HepG2 (cell line): ENCODE results near the gene CCDC83. TPM values are rescaled to one million over a fixed set of nuclear protein-coding genes. Genes with fewer than 3 reads are reported as not detected.

Source experiments
- ATAC-seq: fragments of 200-7000 bp; cut with Tn5 transposase; 3 replicates; pipeline ENCODE4 v1.9.1; 2020; ENCODE audit warnings: mild to moderate bottlenecking, moderate library complexity
- BruUV-seq: library from RNA; stranded (reverse); fragments of 400-500 nt; replicated peaks from 2 replicates; lab custom pipeline; 2021; lab: Mats Ljungman, UMichigan
- CTCF ChIA-PET: fragments of 300-600 bp; formaldehyde crosslinking; extraction: SDS; loops from one replicate; lab custom pipeline; 2021; ENCODE audit warnings: low total read pairs, inconsistent platforms, low intra/inter-chr PET ratio; lab: Yijun Ruan, JAX
- POLR2A ChIA-PET: fragments of 350-600 bp; sonication (Branson Sonifier 250); formaldehyde crosslinking; loops from one replicate; lab custom pipeline; 2020; ENCODE audit warnings: antibody characterized with exemption, inconsistent platforms; lab: Yijun Ruan, JAX
- DNase-seq: peaks from one replicate; pipeline ENCODE4 v3.0.0-alpha.2; 2015; ENCODE audit warnings: low spot score
- FAIRE-seq: peaks from 3 replicates; lab custom pipeline; 2011; peaks lifted over from hg19 to GRCh38; lab: Jason Lieb, UNC
- H2AFZ ChIP-seq: one replicate; pipeline ENCODE4 v1.6.1; 2011; ENCODE audit warnings: low read length, inconsistent platforms
- H3K27ac ChIP-seq: fragments of 300-600 bp; 3 replicates; pipeline ENCODE4 v1.8.0; 2011; ENCODE audit warnings: mixed run types, mild to moderate bottlenecking, mixed read lengths, low read length, inconsistent platforms; ENCODE audit not compliant: insufficient read depth; ENCODE audit errors: extremely low read length
- H3K27me3 ChIP-seq, 2 experiments: fragments of 200-600 bp in 1 of 2; 2 replicates in 1 of 2; 3 replicates in 1 of 2; pipeline versions ENCODE4 v1.6.0 to v1.8.0; 2011; ENCODE audit warnings: low read length in 2 of 2, mild to moderate bottlenecking in 2 of 2, moderate library complexity in 2 of 2, inconsistent platforms in 1 of 2; ENCODE audit not compliant: insufficient read depth in 2 of 2, control insufficient read depth in 1 of 2
- H3K36me3 ChIP-seq, 2 experiments: fragments of 200-600 bp in 1 of 2; replicated peaks in 1 of 2; 2 replicates in 1 of 2; 3 replicates in 1 of 2; pipeline versions ENCODE4 v1.5.1 to v1.8.0; 2011; ENCODE audit warnings: low read length in 2 of 2, inconsistent platforms in 1 of 2; ENCODE audit not compliant: insufficient read depth in 2 of 2, control insufficient read depth in 1 of 2
- H3K4me1 ChIP-seq: 2 replicates; pipeline ENCODE4 v1.5.1; 2012; ENCODE audit warnings: low read length, inconsistent platforms; ENCODE audit not compliant: insufficient read depth
- H3K4me2 ChIP-seq: 2 replicates; pipeline ENCODE4 v1.6.0; 2011; ENCODE audit warnings: low read depth, low read length, inconsistent platforms
- H3K4me3 ChIP-seq, 3 experiments: fragments of 200-600 bp in 1 of 3; sonication (generic), shearing (Covaris generic) in 1 of 3; replicated peaks in 1 of 3; 2 replicates each; pipeline ENCODE4 v1.5.1; 2011 to 2016; ENCODE audit warnings: low read length in 3 of 3, inconsistent platforms in 2 of 3, low read depth in 2 of 3, mild to moderate bottlenecking in 2 of 3, control low read depth in 1 of 3, mixed read lengths in 1 of 3; ENCODE audit not compliant: insufficient read depth in 1 of 3
- H3K79me2 ChIP-seq: one replicate; pipeline ENCODE4 v1.6.1; 2011; ENCODE audit warnings: low read length, inconsistent platforms; ENCODE audit not compliant: insufficient read depth
- H3K9ac ChIP-seq: 2 replicates; pipeline ENCODE4 v1.6.0; 2011; ENCODE audit warnings: mild to moderate bottlenecking, low read depth, low read length, inconsistent platforms; ENCODE audit not compliant: insufficient read depth
- H3K9me3 ChIP-seq: 2 replicates; pipeline ENCODE4 v1.5.1; 2012; ENCODE audit warnings: mild to moderate bottlenecking, low read length
- H4K20me1 ChIP-seq: 2 replicates; pipeline ENCODE4 v1.6.0; 2011; ENCODE audit warnings: inconsistent platforms, mild to moderate bottlenecking, low read length, moderate library complexity; ENCODE audit not compliant: insufficient read depth
- ATF7 ChIP-seq, 2 experiments: fragments of 450-650 bp in 1 of 2; sonication (generic) in 1 of 2; formaldehyde crosslinking in 1 of 2; IDR thresholded peaks; 2 replicates each; pipeline versions ENCODE4 v1.4.0 to v1.6.1; 2016 to 2020; ENCODE audit warnings: antibody characterized with exemption in 1 of 2, mild to moderate bottlenecking in 1 of 2, missing genetic modification reagents in 1 of 2
- NFAT5 ChIP-seq: sonication (generic); formaldehyde crosslinking; IDR thresholded peaks from 2 replicates; pipeline ENCODE4 v1.4.0; 2020; ENCODE audit warnings: missing genetic modification reagents
- NR2C2 ChIP-seq: sonication (generic); formaldehyde crosslinking; IDR thresholded peaks from 2 replicates; pipeline ENCODE4 v1.4.0; 2020; ENCODE audit warnings: missing genetic modification reagents, mild to moderate bottlenecking, moderate library complexity, borderline replicate concordance
- PRPF4 ChIP-seq: fragments of 200-400 bp; formaldehyde crosslinking; IDR thresholded peaks from 2 replicates; pipeline ENCODE4 v1.6.1; 2016; ENCODE audit warnings: low read length, low read depth; ENCODE audit not compliant: poor library complexity, severe bottlenecking
- ZNF839 ChIP-seq: sonication (generic); formaldehyde crosslinking; IDR thresholded peaks from 2 replicates; pipeline ENCODE4 v1.4.0; 2020; ENCODE audit warnings: missing genetic modification reagents, mild to moderate bottlenecking, borderline replicate concordance
- WGBS: methylation state at CpG from one replicate; pipeline ENCODE4 v1.1.6; 2017; ENCODE audit warnings: low lambda C conversion rate; 5-methylcytosine and 5-hydroxymethylcytosine counted together
- in situ Hi-C: cut with HindIII; loops from 2 replicates; pipeline ENCODE4 v1.10.0; 2017; ENCODE audit warnings: low pct_unique_long_range_greater_than_20kb; ENCODE audit not compliant: extremely low pct_ligation_motif_present
- intact Hi-C: fragments of 100-400 bp; cut with micrococcal nuclease; formaldehyde crosslinking; loops from one replicate; pipeline ENCODE4 v1.10.0; 2022; ENCODE audit not compliant: unreplicated experiment
- polyA plus RNA-seq, 8 experiments: library from polyadenylated mRNA; depleted of rRNA in 3 of 8; stranded (reverse) in 7 of 8; unstranded in 1 of 8; fragments of >200 nt; fragmentation: Illumina TruSeq in 4 of 8; extraction: Trizol in 4 of 8; gene quantifications; 2 replicates each; pipeline versions ENCODE4 v1.2.1 to v1.2.3, GENCODE V29; 2011 to 2016; ENCODE audit warnings: low read depth in 4 of 8, missing spikeins in 1 of 8, mixed read lengths in 1 of 8; ENCODE audit not compliant: insufficient read depth in 1 of 8
- total RNA-seq, 5 experiments: library from RNA; depleted of rRNA; stranded (reverse); fragments of >200 nt; fragmentation: Illumina TruSeq; extraction: Trizol; gene quantifications; 2 replicates each; pipeline ENCODE4 v1.2.3, GENCODE V29; 2016; ENCODE audit warnings: low read depth in 1 of 5

Gene CCDC83
- total and polyA plus RNA-seq, 2 of the 13 experiments (the other 11 are each of a cell fraction or from before 2014, with no cell fraction given) = not detected

- Histone ChIP-seq H4K20me1 (no peaks in the 10 kb centered on the region), H3K27me3 (no peaks in the 10 kb centered on the region; a peak in 1 of 5 replicates), H3K4me3 (no peak overlapping the region), H3K9me3 (no peaks in the 10 kb centered on the region), H3K4me2 (no peak overlapping the region)
- DNase-seq = no peak
- no peak for ATAC-seq
- in situ Hi-C loops (loop anchor here (25.0 kb wide), 1 partner anchor 274 kb away; no protein-coding TSS in a partner anchor), intact Hi-C loops (no loop called here)
- CTCF ChIA-PET = no interaction called here
- BruUV-seq = no TSS peak
- POLR2A ChIA-PET = no interaction called here
- FAIRE-seq = no peak
- WGBS = 100% methylated on average over 1 of the region's 1 CpG
- TF ChIP-seq ATF7 (IDR thresholded peaks at IDR 0.05) (peak; percentile 46; the same call in 1 of the 2 replicates), ATF7 (CRISPR knock-in tag; IDR thresholded peaks at IDR 0.05) (no peak), NR2C2 (CRISPR knock-in tag) (no peak), PRPF4 (no peak), NFAT5 (CRISPR knock-in tag) (no peak), ZNF839 (CRISPR knock-in tag) (no peak)
- TF ChIP-seq, all 625 proteins: peak for 1
- Histone ChIP-seq H3K9ac (no peak overlapping the region), H3K4me1 (peaks cover 20% of the 10 kb centered on the region), H3K36me3 (no peaks in the 10 kb centered on the region), H3K27ac (no peak overlapping the region), H2AFZ (no peak overlapping the region), H3K79me2 (no peaks in the 10 kb centered on the region)
These were observed 82.7 kb downstream of the CCDC83 start for GRCh38 chr11:85937835-85938234.
